OCI-LY7 (cell line): Measurements from ENCODE around the gene ZNF831. TPM values are rescaled to one million over a fixed set of nuclear protein-coding genes. Genes with fewer than 3 reads are reported as not detected.

ENCODE experiments used
- BruUV-seq: library from RNA; stranded (reverse); fragments of 400-500 nt; replicated peaks from 2 replicates; lab custom pipeline; 2021; lab: Mats Ljungman, UMichigan
- CTCF ChIA-PET: fragments of 300-600 bp; sonication (Branson Sonifier 250); formaldehyde crosslinking; loops from one replicate; lab custom pipeline; 2022; ENCODE audit warnings: antibody characterized with exemption; ENCODE audit not compliant: unreplicated experiment; lab: Charles Lee
- POLR2A ChIA-PET: fragments of 300-600 bp; sonication (Branson Sonifier 250); formaldehyde crosslinking; loops from one replicate; lab custom pipeline; 2022; ENCODE audit warnings: antibody characterized with exemption; lab: Charles Lee
- DNase-seq: peaks from one replicate; pipeline ENCODE4 v3.0.0-alpha.2; 2015; ENCODE audit warnings: low spot score
- H2AFZ ChIP-seq: fragments of 200-600 bp; sonication (generic), shearing (Covaris generic); 2 replicates; pipeline ENCODE4 v1.6.1; 2014; ENCODE audit warnings: mild to moderate bottlenecking, antibody characterized with exemption, low read length, moderate library complexity
- H3K27ac ChIP-seq: fragments of 200-600 bp; sonication (generic); 2 replicates; pipeline ENCODE4 v1.5.1; 2014; ENCODE audit warnings: mixed run types, low read depth, mild to moderate bottlenecking, moderate library complexity, low read length, inconsistent platforms; ENCODE audit not compliant: poor library complexity, severe bottlenecking
- H3K36me3 ChIP-seq: fragments of 200-600 bp; sonication (generic); 2 replicates; pipeline ENCODE4 v1.6.1; 2014; ENCODE audit warnings: mild to moderate bottlenecking, antibody characterized with exemption, low read length, moderate library complexity, mixed read lengths; ENCODE audit not compliant: insufficient read depth
- H3K4me1 ChIP-seq: fragments of 200-600 bp; sonication (generic); 2 replicates; pipeline ENCODE4 v1.5.1; 2014; ENCODE audit warnings: mild to moderate bottlenecking, low read length; ENCODE audit not compliant: insufficient read depth, poor library complexity, severe bottlenecking
- H3K4me2 ChIP-seq: fragments of 200-600 bp; sonication (generic); 2 replicates; pipeline ENCODE4 v1.6.1; 2014; ENCODE audit warnings: mild to moderate bottlenecking, low read length
- H3K4me3 ChIP-seq: fragments of 200-600 bp; sonication (generic); 2 replicates; pipeline ENCODE4 v1.5.1; 2014; ENCODE audit warnings: mild to moderate bottlenecking, low read depth, low read length; ENCODE audit not compliant: poor library complexity, severe bottlenecking
- H3K79me2 ChIP-seq: fragments of 200-600 bp; sonication (generic); 2 replicates; pipeline ENCODE4 v1.6.1; 2016; ENCODE audit warnings: low read depth, mild to moderate bottlenecking, low read length, moderate library complexity, mixed read lengths; ENCODE audit not compliant: insufficient read depth
- H3K9me2 ChIP-seq: fragments of 200-600 bp; sonication (generic); 2 replicates; pipeline ENCODE4 v1.6.1; 2016; ENCODE audit warnings: mild to moderate bottlenecking, low read length, mixed read lengths; ENCODE audit not compliant: insufficient read depth
- H3K9me3 ChIP-seq: fragments of 200-600 bp; sonication (generic); 2 replicates; pipeline ENCODE4 v1.6.1; 2014; ENCODE audit warnings: mild to moderate bottlenecking, mixed run types, low read length, mixed read lengths
- H4K20me1 ChIP-seq: fragments of 200-600 bp; sonication (generic); 2 replicates; pipeline ENCODE4 v1.6.1; 2014; ENCODE audit warnings: mild to moderate bottlenecking, antibody characterized with exemption, low read length, moderate library complexity, mixed read lengths; ENCODE audit not compliant: insufficient read depth
- EZH2phosphoT487 ChIP-seq: fragments of 200-600 bp; sonication (generic); IDR thresholded peaks from 2 replicates; pipeline ENCODE4 v1.6.1; 2018; ENCODE audit warnings: low read depth, borderline replicate concordance, mild to moderate bottlenecking, mixed run types, antibody characterized with exemption, low read length, moderate library complexity, mixed read lengths
- intact Hi-C: fragments of 100-400 bp; cut with micrococcal nuclease; formaldehyde crosslinking; loops from one replicate; pipeline ENCODE4 v1.10.0; 2022; ENCODE audit not compliant: unreplicated experiment
- total RNA-seq, 2 experiments: library from RNA; depleted of rRNA in 1 of 2; stranded (reverse); fragments of >200 nt in 1 of 2; shearing (Covaris generic) in 1 of 2; gene quantifications; 2 replicates each; pipeline ENCODE4 v1.2.3, GENCODE V29; 2014 to 2022
- TF ChIP-seq, protein P1 (sequence below): fragments of 200-600 bp; sonication (generic); conservative IDR thresholded peaks from 2 replicates; pipeline ENCODE4 v1.5.1; 2014; ENCODE audit warnings: mild to moderate bottlenecking, antibody characterized with exemption, low read length, moderate library complexity, mixed read lengths

Gene ZNF831
- total RNA-seq, 2 experiments from 2014 or later = 5.9 to 6.3 TPM

DNA sequence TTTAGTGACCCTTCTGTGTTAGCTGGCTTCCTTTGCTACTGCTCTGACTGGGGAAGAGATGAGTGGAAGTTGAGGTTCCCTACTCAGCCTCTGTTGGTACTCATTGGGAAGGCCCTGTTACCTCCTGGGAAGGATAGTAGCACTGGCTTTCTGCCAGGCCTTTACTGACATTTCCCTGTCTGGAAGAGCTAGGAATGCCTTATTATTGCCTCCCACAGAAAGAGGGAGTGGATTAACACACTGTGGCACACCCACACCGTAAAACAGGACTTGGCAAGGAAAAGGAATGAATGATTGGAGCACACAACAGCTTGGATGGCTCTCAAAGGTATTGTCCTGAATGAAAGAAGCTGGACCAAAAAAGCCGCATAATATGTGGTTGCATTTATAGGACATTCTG lies 12.2 kb downstream of the ZNF831 start:
- TF ChIP-seq EZH2phosphoT487 = no peak
- TF ChIP-seq, protein P1, sequence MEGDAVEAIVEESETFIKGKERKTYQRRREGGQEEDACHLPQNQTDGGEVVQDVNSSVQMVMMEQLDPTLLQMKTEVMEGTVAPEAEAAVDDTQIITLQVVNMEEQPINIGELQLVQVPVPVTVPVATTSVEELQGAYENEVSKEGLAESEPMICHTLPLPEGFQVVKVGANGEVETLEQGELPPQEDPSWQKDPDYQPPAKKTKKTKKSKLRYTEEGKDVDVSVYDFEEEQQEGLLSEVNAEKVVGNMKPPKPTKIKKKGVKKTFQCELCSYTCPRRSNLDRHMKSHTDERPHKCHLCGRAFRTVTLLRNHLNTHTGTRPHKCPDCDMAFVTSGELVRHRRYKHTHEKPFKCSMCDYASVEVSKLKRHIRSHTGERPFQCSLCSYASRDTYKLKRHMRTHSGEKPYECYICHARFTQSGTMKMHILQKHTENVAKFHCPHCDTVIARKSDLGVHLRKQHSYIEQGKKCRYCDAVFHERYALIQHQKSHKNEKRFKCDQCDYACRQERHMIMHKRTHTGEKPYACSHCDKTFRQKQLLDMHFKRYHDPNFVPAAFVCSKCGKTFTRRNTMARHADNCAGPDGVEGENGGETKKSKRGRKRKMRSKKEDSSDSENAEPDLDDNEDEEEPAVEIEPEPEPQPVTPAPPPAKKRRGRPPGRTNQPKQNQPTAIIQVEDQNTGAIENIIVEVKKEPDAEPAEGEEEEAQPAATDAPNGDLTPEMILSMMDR = no peak
- Histone ChIP-seq H3K9me2 (no peaks in the 10 kb centered on the region), H3K36me3 (peaks cover 23% of the 10 kb centered on the region), H2AFZ (no peak overlapping the region), H3K79me2 (no peaks in the 10 kb centered on the region), H3K4me1 (peaks cover 8% of the 10 kb centered on the region), H3K4me2 (no peak overlapping the region), H3K4me3 (no peak overlapping the region), H3K27ac (no peak overlapping the region), H4K20me1 (no peaks in the 10 kb centered on the region), H3K9me3 (no peaks in the 10 kb centered on the region)
- ChIA-PET CTCF (no interaction called here), POLR2A (no interaction called here)
- intact Hi-C loops = no loop called here
- no peak for DNase-seq
- no TSS peak for BruUV-seq

DNA sequence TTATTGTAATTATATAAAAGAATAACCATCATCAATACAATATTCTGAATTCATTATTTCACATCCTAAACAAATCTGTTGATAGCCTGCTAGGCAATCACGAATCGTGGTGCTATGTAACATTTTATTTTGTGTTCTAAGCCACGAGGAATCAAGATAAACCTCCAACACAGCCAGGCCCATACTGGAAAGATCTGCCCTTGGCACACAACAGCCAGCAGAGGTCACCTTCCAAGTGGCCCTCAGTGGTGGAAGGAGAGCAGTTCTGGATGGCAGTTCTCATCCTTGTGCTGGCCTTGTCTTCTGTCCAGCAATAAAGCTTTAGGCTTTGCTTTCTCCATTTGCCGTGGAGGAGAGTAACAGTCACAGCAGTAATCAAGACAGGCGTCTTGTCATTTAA lies 13.2 kb downstream of the ZNF831 start:
- H3K4me1 ChIP-seq = peaks cover 10% of the 10 kb centered on the region
- CTCF ChIA-PET = no interaction called here
- H4K20me1 ChIP-seq = no peaks in the 10 kb centered on the region
- DNase-seq = no peak
- no peak overlapping the region for H2AFZ ChIP-seq
- no peak overlapping the region for H3K4me2 ChIP-seq
- H3K9me3 ChIP-seq = no peaks in the 10 kb centered on the region
- BruUV-seq = no TSS peak
- peaks cover 2% of the 10 kb centered on the region; the same call in 1 of the 2 replicates for H3K79me2 ChIP-seq
- no peak overlapping the region for H3K27ac ChIP-seq
- H3K4me3 ChIP-seq = no peak overlapping the region
- H3K36me3 ChIP-seq = peaks cover 23% of the 10 kb centered on the region
- POLR2A ChIA-PET = interaction anchor here (0.7 kb wide), 1 partner anchor 9 kb away, joined by 3 read pairs; no protein-coding TSS in a partner anchor
- intact Hi-C loops = no loop called here
- TF ChIP-seq, protein P1 = peak; percentile 28; the same call in 1 of the 2 replicates
- TF ChIP-seq EZH2phosphoT487 = no peak
- H3K9me2 ChIP-seq = no peaks in the 10 kb centered on the region

DNA sequence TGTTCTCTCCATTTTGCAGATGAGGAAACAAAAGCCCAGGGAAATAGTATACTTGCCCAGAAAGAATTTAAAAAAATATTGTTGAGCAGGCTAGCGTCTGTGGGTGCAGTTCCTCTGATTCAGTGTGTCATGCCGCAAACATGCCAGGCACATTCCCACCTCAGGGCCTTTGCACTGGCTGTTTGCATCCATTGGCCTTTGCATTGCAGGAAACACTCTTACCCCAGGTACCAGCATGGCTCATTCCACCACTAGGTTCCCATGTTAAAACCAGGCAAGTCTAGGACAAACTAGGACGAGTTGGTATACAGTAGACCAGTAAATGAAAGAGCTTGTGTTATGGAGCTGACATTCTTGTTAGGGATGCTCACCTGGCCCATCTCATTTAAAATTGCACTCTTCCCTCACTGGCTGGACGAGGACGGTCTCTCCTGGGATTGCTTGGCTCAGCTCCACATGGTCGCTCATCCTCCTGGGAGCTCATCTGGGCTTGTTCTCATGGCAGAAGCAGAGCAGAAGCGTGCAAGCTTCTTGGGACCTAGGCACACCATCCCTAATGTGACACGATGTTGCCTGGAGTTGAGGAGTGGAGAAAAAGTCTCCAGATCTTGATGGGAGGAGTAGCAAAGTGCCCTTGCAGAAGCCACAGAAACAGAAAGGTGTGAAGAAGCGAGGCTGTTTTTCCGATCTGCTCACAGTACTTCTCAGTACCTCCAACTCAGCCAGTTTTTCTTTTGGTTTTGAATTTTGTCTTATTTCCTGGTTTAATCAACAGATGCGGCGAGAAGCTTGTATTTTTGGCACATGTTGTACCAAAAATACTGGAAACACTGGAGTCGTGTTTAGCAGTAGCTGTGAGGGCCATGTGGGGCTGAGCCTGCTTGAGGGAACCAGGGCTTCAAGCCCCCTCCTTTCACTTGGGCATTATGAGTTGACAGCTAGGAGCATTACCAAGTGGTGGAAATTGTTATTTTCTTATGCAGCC lies 13.9 kb downstream of the ZNF831 start:
- peaks cover 17% of the 10 kb centered on the region for H3K4me1 ChIP-seq
- no peaks in the 10 kb centered on the region for H3K9me3 ChIP-seq
- no peak overlapping the region for H3K4me2 ChIP-seq
- peaks cover 5% of the 10 kb centered on the region; the same call in 1 of the 2 replicates for H3K79me2 ChIP-seq
- no peak overlapping the region for H3K27ac ChIP-seq
- no TSS peak for BruUV-seq
- no peak for TF ChIP-seq EZH2phosphoT487
- TF ChIP-seq, protein P1 = no peak
- no peak overlapping the region for H3K4me3 ChIP-seq
- CTCF ChIA-PET = no interaction called here
- no peaks in the 10 kb centered on the region for H4K20me1 ChIP-seq
- intact Hi-C loops = no loop called here
- DNase-seq = no peak
- POLR2A ChIA-PET = interaction anchor here (0.7 to 2.2 kb wide), 3 partner anchors 9 to 12 kb away, joined by 3 to 10 read pairs (median 3); no protein-coding TSS in a partner anchor
- no peak overlapping the region for H2AFZ ChIP-seq
- H3K36me3 ChIP-seq = peaks cover 23% of the 10 kb centered on the region
- H3K9me2 ChIP-seq = no peaks in the 10 kb centered on the region
